SKM-1 treated with dmso at 0.1 percent for 144 hours (cell line): ENCODE data around the gene PALM3.
"Not testable (repeated sequence)": the region's sequence is repeated elsewhere in the genome, so short reads cannot be mapped to it uniquely, and the experiment has no call there.

Experiments
- DNase-seq: peaks from one replicate; lab custom pipeline; 2025; ENCODE audit not compliant: unreplicated experiment; lab: John Stamatoyannopoulos, UW

The PALM3 gene

DNA sequence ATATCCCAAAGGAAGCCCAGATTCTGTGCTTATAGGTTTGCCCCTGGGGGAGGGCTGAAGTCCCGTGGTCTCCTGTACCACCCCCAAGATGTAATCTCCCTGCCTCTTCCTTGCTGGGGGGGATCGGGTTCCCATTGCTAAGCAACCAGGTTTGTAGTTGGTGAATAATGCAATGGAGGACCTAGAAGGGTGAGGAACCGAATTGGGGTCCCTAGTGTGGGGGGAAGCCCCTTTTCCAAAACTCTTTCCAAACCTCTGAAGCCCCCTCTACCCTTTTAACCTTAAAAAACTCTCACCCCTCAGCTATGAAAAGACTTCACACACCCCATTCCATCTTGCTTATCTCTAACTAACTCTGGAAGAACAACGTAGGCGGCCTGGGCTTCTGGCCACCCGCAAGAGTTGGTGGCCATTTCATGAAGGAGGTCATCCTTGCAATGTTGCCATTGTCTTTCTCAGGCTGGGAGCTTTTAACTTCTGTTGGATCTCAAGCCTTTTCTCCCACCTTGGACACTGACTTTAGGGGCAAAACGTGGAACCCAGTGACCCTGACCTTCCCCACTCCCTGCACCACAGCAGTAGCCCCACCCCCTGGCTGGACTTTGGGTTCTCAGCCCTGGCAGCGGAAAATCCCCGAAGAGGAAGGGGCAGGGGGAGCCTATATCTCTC lies 661 bp downstream of the PALM3 start:
- DNase-seq, result no peak

DNA sequence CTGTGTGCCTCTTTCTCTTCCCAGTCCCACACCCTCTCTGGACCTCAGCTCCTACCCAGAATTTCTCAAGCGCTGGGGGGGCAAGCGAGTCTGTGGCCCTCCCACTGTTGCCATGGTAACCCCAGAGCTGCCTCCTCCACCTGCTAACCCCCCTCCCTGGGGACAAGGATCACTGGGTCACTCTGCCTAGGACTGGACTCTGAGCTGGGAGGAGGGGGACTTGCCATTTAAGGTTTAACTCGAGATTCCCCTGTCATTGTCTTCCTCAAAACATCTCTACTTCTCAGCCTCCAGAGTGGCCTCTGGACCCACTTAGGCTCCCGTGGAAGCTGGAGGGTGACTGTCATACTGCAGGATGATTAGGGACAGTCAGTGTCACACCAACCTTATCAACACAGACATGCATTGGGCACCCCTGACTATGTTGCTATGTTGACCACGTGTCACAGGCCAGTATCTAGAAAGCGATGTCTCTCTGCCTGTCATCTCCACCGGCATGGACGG lies 2.2 kb downstream of the PALM3 start:
- no peak for DNase-seq

DNA sequence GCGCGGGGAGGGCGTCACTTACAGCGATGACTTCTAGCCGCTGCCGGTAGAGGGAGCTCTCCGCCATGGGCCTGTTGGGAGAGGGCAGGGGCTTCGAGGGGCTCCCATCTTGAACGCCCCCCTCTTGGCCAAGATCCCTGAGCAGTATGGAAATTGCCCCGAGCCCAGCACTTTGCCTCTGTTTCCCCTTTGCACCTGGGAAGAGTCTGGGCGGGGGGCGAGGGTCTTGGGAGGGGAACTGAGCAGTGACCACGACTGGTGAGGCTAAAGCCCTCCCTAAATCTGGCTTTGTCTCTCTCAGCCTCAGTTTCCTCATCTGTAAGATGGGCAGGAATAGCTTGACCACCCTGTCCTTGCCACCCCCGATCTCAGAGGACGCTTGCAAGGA lies 2.8 kb downstream of the PALM3 start:
- DNase-seq, result peak; percentile 9

DNA sequence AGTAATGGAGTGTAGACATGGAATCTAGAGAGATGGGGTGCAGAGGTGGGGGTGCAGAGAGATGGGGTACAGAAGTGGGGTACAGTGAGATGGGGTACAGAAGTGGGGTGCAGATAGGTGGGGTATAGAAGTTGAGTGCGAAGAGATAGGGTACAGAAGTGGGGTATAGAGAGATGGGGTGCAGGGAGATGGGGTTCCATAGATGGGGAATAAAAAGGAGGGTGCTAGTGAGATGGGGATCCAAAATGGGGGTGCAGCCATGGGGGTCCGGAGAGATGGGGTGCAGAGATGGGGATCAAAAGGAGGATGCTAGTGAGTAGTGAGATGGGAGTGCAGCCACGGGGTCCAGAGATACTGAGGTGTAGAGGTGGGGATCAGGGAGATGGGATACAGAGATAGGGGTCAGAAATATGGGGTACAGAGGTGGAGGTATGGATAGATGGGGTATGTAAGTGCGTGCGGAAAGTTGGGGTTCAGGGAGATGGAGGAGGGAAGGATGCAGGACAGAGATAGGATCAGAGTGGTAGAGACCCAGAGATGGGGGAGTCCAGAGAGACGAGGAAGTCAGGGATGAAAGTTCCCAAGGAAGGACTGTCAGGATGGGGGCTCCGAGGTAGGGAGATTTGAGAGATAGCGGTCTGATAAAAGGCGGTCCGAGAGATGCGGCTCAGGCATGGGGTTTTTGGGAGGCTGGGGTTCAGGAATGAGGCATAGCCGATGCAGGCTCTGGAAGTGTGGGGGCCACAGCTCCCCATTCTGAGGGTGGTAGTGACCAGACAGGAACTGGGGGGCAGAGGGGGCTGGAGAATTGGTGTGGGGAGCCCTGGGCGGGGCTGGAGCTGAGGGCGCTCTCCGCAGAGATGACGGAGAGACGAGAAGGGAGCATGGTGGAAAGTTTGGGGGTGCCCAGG lies 3.4 kb downstream of the PALM3 start:
- no peak for DNase-seq

DNA sequence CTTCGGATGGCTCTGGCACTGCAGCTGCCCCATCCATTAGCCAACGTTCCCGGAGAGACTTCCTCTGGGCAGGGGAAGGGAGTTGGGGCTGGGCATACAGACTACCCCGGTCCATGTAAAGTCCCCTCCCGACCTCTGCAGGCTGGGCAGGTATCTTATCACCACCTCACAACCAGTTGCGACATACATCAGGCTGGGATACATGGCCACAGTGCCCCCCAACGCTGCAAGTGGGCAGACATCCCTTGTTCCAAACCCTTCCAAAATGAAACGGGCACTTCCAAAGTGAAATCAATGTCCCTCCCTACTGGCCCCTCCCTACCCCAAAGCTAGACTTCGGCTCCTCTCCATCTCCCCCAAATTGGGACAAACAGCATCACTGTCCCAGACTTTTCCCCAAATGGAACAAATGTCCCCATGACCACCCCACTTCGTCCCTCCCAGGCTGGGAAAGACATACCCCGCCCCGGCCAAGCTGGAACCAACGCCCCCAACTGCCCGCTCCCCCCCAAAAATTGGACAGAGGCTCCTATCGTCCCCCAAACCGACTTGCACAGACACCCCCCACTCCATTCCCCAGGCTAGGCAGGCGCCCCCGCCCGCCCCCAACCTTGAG lies 5.0 kb downstream of the PALM3 start:
- no peak for DNase-seq

DNA sequence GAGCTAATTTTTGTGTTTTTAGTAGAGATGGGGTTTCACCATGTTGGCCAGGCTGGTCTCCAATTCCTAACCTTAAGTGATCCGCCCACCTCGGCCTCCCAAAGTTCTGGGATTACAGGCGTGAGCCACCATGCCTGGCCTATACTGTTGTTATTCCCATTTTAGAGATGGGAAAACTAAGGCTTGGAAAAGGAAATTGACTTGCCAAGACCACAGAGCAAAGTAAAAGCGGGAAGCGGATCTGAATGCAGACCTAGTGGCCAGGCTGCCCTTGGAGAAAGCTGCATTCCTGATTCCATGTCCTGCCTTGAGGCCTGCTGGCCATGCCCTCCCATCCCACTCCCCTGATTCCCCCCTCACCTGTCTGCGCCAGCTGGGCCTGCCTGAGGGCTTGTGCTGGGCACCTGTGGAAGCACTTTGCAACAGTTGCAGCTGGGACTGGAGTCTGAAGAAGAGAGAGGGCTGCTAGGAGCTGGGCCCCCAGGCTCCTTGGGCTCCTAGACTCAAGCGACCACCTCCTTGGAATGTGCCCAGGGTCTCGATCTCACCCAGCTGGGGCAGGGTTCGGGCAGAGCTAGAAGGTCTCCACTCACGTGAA lies 5.7 kb downstream of the PALM3 start:
- DNase-seq, result no peak

DNA sequence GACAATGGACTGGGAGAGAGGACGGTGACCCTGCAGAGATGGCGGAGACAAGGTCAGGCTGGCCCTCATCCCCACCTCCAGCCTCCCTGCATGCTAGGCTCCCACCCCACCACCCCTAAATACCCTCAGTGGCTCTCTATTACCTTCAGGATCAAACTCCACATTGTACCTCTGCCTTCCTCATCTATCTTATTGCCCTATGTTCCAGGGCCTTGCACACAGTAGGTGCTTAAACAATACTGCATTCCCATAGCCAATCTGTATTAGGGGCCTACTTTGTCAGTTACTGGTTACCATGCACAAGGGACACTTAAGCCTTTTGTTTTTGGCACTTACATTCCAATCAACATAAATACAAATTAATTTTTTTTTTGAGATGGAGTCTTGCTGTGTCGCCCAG lies 6.5 kb downstream of the PALM3 start:
- no peak for DNase-seq

DNA sequence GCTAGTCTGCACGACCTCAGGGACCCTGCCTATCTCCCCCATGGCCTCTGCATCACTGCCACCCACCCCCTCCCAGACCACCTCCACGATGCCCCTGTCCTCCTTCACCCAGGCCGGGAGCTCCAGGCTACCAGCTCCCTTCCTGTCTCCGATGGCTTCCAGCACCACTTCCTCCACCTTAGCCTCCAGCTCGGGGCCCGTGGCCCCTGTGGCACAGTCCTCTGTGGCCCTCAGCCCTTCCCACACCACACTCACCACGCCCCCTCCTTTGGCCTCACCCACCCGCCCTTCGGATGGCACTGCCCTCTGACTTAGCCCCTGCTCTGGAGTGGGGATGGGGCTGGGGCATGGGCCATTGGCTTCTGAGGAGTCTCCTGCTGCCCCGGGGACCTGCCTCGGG lies 7.2 kb downstream of the PALM3 start:
- no peak for DNase-seq

DNA sequence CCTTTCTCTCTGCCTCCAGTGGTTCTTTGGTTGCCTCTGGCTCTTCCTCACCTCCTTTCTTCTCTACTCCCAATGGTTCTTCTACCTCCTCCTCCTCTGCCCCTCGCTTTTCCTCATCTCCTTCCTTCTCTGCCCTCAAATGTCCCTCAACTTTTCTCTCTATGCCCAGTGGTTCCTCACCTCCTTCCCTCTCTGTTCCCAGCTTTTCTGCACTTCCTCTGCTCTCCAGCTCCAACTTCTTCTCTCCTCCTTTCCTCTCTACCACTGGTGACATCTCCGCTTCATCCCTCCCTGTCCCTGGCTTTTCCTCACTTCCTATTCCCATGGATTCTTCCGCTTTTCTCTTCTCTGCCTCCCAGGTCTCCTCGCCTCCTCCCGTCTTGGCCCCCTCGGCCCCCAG lies 7.8 kb downstream of the PALM3 start:
- no peak for DNase-seq

DNA sequence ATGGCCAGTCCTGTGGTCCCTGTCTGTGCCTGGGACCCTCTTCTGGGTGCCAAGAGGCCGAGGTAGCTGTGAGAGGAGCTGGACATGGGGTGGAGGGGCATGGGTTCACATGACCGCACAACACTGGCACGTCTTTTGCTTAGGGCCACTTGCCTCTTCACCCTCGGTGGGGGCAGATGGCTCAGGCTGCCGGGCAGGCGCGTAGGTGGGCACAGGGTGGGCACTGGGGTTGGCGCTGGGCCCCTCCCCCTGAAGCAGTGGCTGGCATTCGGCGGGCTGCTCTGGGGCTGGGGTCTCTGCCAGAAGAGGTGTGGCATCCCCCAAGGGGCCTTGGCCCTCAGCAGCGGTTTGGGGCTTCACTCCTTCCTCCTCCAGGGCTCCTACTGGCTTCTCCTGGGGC lies 8.4 kb downstream of the PALM3 start:
- DNase-seq, result no peak

DNA sequence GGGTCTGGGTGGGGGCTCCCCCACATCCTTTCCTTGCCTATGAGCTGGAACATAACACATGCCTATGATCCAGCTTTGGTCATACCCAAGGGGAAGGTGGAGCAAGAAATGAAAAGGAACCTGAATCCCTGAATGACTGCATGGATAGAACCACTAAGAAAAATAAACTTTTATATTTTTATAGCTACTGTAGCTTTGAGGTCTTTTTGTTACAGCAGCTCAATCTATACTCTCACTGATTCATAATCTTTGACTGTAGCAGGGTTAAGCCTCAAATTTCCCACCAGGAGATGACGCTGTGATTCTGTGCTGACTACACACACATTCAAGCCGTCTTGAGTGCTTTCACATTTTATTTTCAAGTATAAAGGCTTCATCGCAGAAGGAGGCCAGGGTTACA lies 8.8 kb downstream of the PALM3 start:
- DNase-seq, result no peak

DNA sequence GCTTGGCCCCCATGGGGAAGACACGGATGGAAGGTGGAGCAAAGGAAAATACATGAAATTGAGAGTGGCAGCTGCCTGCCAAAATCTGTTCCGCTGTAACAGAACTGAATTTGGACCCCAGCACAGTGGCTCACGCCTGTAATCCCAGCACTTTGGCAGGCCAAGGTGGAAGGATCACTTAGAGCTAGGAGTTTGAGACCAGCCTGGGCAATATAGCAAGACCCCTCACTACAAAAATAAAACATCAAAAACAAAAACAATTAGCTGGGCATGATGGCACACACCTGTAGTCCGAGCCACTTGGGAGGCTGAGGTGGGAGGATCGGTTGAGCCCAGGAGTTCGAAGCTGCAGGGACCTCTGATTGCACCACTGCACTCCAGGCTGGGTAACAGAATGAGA lies 9.4 kb downstream of the PALM3 start:
- no peak for DNase-seq

DNA sequence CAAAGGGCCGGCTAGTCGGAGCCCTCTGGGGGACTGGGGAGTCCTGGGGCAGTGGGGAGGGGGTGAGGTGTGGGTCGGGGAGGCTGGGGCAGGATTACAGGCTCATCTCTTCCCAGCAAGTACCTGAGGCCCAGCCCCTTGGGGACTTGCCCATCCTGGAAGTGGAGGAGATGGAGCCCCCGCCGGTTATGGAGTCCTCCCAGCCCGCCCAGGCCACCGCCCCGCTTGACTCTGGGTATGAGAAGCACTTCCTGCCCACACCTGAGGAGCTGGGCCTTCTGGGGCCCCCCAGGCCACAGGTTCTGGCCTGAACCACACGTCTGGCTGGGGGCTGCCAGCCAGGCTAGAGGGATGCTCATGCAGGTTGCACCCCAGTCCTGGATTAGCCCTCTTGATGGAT lies 9.9 kb downstream of the PALM3 start:
- DNase-seq, result no peak

DNA sequence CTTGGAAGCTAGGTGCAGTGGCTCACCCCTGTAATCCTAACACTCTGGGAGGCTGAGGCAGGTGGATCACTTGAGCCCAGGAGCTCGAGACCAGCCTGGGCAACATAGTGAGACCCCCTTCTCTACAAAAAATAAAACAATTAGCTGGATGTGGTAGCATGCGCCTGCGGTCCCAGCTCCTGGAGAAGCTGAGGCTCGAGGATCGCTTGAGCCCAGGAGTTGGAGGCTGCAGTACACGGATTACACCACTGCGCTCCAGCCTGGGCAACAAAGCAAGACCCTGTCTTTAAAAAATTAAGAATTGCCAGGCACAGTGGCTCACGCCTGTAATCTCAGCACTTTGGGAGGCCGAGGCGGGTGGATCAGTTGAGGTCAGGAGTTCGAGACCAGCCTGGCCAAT lies 10.9 kb downstream of the PALM3 start:
- not testable (repeated sequence) for DNase-seq

DNA sequence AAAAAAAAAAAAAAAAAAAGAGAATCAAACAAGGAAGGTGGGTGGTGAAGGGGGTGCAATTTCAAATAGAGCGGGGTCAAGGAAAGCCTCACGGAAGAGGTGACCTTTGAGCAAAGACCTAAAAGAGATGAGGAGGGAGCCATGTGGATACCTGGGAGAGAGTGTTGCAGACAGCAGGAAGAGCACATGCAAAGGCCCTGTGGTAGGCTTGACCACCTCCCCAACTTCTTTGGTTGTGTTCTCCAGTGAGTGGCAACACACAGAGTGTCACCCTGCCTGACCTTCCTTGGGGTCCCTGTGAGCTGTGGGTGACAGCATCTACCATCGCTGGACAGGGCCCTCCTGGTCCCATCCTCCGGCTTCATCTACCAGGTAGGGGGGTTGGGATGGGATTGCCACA lies 11.4 kb downstream of the PALM3 start:
- DNase-seq, result no peak

DNA sequence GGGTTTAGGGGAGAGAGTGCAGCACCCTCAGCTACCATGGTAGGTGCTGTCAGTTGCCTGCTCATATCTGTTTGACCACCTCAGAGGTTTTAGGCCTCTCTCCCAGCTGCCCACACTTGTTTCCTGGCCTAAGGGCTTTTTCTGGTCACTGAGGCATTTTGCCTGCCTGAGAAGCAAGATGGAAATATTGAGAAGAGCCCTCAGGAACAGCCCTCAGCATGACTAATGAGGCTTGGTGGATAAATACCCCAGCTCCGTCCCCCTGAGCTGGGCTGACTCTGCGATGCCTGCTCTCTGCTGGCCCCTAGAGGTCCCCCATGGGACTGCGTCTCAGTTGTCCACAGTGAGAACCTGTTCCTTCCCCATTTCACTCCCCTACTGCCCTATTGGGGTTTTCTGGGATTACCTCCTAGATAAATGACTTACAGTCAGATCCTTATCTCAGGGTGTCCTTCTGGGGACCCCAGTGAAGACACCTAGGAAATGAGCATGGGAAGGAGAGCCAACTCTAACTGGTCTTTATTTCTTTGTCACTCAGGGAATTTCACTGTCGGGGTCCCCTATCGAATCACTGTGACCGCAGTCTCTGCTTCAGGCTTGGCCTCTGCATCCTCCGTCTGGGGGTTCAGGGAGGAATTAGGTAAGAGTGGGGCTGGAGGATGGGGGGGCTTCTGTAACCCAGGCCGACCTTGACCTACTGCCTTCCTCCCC lies 13.3 kb downstream of the PALM3 start:
- DNase-seq, result peak; percentile 56

DNA sequence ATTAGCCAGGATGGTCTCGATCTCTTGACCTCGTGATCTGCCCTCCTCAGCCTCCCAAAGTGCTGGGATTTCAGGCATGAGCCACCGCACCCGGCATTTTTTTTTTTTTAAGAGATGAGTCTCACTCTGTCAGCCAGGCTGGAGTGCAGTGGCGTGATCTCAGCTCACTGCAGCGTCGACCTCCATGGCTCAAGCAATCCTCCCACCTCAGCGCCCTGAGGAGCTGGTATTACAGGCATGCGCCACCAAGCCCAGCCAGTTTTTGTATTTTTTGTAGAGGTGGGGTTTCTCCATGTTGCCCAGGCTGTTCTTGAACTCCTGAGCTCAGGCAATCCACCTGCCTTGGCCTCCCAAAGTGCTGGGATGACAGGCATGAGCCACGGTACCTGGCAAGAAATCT lies 14.0 kb downstream of the PALM3 start:
- DNase-seq, result not testable (repeated sequence)

DNA sequence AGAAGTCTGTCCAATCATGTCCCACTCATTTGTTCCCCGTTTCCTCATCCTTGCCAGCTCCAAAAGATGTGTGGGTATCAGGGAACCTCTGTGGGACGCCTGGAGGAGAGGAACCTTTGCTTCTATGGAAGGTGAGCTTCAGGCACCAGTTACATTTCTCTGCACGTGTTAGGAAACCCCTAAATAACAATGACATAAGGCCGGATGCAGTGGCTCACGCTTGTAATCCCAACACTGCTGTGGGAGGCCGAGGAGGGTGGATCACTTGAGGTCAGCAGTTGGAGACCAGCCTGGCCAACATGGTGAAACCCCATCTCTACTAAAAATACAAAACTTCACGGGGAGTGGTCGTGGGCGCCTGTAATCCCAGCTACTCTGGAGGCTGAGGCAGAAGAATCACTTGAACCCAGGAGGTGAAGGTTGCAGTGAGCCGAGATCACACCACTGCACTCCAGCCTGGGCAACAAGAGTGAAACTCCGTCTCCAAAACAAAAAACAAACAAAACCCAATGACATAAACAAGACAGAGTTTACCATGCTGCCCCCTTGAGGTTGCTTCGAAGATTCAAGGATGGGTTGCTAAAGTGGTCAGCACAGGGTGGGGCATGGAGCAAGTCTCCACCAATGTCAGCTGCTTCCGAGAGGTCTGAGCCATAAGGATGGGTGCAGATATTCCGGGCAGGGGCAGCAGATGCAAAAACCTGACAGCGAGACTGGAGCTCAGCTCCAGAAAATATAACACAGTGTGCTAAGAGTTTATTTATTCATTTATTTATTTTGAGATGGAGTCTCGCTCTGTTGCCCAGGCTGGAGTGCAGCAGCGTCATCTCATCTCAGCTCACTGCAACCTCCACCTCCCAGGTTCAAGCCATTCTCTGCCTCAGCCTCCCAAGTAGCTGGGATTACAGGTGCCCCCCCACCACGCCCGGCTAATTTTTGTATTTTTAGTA lies 18.9 kb downstream of the PALM3 start:
- DNase-seq, result not testable (repeated sequence)

DNA sequence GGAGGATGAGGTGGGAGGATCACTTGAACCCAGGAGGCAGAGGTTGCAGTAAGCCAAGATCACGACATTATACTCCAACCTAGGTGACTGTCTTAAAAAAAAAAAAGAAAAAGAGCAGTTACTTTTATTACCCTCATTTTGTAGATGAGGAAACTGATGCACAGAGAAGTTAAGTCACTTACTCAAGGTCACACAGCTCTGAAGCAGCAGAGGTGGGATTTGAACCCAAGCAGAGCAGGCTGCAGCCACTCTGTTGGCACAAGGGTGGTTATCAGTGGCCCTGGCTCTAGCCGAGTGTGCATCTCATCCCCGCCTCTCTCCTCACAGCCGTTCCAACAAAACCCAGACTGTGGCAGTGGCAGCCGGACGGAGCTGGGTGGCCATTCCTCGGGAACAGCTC lies 22.7 kb downstream of the PALM3 start:
- no peak for DNase-seq

DNA sequence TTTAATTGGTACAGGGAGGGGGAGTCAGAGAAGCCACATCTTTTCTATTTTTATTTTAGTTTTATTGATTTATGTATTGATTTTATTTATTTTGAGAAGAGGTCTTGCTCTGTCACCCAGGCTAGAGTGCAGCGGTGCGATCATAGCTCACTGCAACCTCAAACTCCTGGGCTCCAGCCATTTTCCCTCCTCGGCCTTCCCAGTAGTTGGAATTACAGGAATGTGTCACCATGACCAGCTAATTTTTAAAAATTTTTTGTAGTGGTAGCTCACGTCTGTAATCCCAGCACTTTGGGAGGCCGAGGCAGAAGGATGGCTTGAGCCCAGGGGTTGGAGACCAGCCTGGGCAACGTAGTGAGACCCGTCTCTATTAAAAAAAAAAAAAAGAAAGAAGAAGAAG lies 26.2 kb downstream of the PALM3 start:
- DNase-seq, result no peak
